NCI-H2029 (cell line): ENCODE results near the gene MAST4.

Experiments used
- DNase-seq: peaks from one replicate; lab custom pipeline; 2025; lab: John Stamatoyannopoulos, UW

The MAST4 gene

DNA sequence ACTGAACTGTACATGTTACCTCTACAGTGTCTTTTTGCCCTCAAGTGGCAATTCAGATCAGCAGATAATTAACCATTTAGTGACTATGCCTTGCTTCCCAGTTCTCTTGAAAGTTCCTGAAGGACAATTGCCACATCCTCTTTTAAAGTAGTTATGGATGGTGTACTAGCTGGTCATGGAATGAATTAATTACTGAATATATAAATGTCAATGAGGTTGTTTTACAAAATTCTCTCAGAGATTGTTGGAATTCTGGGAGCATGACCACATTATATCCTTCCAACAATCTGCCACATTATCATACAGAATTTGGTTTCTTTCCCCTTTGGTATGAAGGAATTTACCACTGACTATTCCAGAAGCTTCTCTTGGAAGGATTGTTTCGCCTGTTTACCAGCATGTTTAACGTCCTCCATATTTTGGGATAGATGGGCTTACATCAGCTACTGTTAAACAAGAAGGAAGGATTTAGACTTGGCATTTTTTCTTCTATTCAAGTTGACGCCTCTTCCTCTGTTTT is 424.0 kb downstream of the MAST4 start:
- DNase-seq, result no peak

GRCh38 chr5:67021031-67021430 is 424.8 kb downstream of the MAST4 start:
- no peak for DNase-seq

DNA sequence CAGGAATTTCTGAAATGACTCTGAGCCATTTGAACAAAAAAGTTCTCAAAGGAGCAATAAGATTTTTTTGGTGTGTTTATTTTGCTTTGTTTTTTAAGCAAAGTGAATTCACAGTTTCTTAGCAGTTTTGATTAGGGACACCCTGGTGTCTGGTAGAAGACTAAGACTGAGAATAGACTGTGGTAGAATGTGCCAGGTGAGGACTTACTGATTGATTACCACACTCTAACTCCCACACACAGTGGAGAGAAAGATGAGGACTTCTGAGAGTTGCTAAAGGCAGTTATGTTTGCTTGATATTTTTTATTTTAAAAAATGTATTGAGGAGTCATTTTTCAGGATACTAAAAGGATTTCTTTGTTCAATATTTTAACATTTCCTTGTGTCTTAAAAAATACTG is 425.3 kb downstream of the MAST4 start:
- DNase-seq, result no peak

- DNase-seq, result no peak
These were observed 425.8 kb downstream of the MAST4 start for GRCh38 chr5:67021962-67022361.

DNA sequence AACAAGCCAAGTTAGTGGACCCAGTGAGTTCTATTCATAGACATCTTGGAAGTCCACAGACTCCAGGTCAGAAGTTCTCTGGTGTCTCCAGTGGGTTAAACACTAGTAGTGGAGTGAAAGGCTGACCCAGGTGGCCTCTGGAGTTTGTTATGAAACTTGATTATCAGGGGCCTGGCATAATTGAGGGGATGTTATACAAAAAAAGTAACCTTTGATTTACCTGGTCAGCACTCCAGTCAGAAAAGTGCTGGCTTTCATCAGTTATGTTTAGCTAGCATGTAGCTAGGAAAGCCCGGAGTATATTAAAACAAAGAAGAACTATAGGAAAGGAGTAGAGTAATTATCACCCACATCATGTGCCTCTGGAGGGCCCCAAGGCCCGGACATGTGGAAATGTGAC is 429.3 kb downstream of the MAST4 start:
- DNase-seq, result no peak

DNA sequence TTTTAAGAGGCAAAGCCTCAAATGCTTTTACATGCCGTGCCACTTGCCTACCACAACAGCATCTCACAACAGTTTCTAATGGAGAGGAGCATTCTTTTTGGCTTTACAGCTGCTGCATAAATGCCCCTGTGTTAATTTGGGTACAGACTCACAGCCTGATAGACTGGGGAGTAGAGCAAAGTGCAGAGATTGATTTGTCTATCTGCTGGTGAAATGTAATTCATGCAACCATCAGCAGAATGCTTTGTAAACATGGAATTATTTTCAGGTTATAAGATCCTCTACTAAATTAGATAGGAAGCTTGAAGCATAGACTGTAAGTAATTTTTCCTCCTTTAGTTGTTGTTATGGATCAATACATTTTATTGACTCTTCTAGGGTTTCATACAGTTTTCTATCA is 430.1 kb downstream of the MAST4 start:
- DNase-seq, result no peak

- DNase-seq, result no peak
These were observed 431.0 kb downstream of the MAST4 start for GRCh38 chr5:67027171-67027570.

- DNase-seq, result no peak
These were observed 432.2 kb downstream of the MAST4 start for GRCh38 chr5:67028371-67028770.

DNA sequence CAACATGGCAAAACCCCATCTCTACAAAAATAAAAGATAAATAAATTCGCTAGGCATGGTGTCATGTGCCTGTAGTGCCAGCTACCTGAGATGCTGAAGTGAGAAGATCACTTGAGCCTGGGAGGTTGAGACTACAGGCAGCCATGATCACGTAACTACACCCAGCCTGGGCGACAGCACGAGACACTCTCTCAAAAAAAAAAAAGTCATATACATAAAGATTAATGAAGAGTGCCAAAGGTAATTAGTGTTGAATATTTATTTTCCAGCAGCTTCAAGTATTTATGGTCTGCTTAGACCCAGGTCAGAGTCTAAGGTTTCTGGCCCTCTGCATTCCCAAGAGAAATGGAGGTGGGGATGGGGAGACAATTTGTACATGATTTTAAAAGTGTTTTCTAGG is 432.7 kb downstream of the MAST4 start:
- DNase-seq, result no peak

DNA sequence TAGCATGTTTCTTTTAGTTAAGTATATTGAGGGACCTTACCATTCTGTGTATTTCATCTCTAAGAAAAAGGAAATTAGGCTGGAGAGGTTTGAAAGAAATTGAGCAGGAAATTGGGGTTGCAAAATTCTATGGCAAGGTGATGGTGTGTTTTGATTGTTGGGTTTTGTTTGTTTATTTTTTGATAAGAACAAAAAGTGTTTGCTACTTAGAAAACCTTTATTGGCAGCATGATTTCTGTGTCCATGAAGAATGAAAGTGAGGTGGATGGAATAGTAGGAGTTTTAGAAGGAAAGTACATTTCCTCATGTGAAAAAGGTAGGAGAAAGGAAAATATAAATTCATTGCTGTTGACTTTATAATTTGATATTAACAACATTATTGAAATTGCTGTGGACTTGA is 433.3 kb downstream of the MAST4 start:
- no peak for DNase-seq

DNA sequence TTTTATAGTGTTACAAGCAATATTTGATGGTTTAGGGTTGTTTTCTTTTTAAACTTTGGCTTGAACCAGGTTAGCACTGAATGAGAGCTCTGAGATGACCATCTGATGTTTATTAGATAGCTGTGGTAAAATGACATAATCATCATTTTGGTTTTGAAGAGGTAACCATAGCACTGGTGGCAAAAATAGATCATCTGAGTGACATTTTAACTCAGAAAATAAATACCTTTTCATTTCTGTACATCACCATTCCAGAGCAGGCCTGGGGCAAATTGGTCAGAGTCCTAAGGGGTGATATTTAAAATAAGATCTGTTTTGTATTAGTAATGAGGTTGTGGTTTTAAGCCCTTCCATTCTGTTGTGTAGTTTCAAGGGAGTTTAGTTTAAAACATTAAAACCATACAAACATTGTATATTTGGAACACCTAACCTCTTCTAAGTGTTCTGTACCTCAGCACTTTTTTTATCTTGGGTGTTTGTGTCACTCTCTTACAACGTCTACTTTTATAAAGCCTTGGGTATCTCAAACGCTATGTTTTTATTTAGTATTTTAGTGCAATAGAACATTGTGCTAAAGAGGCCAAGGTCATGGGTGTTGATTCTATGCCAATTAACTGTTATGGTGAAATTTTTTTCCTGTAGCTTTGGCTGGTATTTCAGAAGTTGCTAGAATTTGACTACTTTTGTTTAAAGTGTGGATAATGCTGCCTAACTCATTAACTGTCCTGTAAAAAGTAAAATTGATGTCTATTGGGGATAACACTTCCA is 434.3 kb downstream of the MAST4 start:
- no peak for DNase-seq

DNA sequence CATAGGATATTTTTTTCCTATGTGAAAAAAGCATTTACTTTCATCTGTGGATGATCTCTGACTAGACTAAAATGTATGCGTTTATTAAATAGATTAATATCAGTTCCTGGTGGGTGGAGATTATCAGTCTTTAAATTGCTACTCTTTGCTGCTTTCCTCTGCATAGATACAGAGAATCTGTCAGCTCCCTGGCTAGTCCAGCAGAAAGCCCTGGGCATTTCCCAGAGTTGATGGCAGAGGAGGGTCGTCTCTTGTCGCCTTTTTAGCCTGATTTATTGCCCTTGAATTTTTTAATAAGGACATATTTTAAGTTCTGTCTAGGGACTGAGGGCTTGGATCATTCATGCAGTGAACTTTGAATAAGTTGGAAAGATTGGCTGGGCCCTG is 434.9 kb downstream of the MAST4 start:
- no peak for DNase-seq

GRCh38 chr5:67031692-67032091 is 435.5 kb downstream of the MAST4 start:
- no peak for DNase-seq

DNA sequence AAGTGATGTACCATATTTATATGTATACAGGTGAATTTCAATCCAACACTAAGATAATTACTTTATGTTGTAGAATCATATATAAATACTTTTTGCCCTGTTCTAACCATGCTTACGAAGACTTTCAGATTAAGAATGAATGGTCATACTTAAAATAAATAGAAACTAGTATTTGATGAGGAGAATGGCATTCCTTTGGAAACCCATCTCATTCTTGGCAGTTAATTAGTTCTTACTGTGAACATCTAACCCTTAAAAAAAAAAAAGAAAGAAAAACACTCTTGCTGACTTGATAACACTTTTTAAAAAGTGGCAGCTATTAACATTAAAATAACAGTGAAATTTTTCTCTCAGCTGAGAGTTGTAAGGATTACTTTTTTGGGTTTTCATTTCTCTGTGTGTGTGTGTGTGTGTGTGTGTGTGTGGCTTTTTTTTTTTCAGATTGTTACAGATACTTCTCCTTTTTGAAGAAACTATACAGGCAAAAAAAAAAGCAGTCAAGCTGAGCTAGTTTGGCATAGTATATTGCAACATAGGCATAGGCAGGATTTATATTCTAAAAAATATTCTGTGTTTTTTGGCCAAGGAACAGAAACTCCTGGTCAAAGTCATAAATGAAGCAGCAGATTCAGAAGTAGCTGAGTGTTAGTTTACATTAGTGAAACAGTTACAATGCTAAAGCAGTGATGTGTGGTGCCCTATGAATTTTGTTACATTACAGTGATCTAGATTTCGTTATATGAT is 436.9 kb downstream of the MAST4 start:
- no peak for DNase-seq

DNA sequence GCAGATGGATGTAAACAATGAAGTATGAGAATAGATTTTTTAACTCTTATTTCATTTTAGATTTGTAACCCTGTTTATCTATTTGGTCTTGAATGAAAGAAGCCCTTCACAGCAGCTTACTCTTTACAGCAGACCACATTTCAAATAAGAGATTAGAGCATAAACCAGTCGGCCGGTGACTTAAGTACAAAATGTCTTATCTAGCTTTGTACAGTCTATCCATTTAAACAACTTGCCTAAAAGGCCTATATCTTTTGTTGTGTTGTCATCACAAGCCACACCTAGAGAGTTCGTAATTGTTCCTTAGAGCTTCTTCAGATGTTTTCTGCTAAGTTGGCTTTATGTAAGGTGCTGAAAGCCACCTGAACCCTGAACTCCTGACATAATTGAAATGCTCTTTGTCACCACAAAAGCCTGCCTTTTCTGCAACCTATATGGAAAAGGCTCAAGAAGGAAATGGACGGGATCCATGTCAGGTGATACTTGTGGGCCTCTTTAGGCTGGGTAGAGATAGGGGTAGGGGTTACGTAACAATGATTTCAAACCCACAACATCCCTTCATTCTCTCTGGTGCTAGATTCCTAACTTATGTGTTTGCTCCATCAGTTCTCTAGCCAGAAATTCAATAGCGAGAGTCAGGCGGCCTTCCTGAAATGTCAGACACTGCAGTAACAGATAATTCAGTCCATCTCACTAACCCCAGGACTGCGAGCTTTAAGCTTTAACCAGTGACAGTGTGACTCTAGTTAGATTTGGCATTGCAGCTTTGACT is 437.9 kb downstream of the MAST4 start:
- DNase-seq, result no peak

DNA sequence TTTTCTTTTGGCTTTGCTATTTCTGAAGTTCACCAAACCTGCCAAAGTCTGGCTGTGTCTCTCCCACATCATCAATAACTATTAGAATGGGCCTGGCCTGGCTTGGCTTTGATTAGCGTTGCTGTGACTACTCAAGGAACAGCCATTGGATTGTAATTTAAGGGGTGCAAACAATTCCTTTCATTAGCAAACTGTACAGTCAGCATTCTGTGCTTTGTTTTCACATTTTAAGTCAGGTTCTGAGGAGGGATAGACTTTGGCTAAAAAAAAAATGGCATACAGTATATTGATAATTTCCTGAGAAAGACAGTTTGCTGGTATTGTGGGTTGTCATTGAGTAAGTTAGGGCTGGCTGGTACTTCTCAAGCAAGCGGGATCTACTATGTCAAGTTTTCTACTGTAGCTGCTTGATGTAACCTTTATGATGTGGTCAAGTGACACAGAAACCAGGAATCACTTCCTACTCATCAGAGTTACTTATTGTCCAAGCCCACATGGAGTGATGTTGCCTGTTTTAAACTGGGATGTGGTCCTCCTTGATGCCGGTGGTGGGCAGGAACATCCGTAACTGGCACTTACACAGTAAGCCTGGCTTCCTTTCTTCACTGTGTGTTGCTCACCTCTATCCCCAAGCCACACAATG is 439.0 kb downstream of the MAST4 start:
- no peak for DNase-seq

- no peak for DNase-seq
These were observed 441.0 kb downstream of the MAST4 start for GRCh38 chr5:67037171-67037570.

DNA sequence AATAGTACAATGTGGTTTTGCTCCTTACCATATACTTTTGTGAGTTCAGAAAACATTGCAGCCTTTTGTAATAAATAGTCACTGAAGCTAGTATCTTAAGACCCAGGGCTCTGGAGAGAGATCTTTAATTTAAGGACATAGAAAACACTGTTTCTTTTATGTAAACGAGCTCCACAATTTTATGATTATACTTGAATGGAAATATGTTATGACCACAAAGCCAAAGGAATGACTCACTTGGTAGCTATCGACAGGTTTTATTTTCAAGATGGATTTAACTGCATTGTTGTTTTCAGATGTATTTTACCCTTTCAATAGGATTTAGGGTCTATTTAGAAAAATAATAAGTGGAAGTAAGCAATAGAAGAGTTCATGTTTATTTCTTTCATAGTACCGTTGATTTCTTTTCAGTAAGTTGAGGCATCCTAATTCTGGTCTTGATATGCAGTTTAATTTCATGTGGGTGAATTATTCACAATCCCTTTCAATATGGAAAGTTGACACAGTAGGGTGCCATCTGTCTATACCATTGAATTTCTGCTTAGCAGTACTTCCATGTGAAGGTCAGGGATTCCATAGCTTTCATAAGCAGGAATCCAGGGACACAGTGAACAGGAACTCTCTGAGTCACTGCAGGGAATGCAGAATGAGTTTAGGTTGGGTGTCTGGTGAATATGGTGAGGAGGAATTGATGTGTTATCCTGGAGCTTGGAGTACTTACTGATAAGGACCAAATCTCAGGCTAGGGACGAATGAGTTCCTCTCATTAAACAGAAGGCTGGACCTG is 442.8 kb downstream of the MAST4 start:
- no peak for DNase-seq

GRCh38 chr5:67042176-67043003 is 446.2 kb downstream of the MAST4 start:
- DNase-seq, result no peak

DNA sequence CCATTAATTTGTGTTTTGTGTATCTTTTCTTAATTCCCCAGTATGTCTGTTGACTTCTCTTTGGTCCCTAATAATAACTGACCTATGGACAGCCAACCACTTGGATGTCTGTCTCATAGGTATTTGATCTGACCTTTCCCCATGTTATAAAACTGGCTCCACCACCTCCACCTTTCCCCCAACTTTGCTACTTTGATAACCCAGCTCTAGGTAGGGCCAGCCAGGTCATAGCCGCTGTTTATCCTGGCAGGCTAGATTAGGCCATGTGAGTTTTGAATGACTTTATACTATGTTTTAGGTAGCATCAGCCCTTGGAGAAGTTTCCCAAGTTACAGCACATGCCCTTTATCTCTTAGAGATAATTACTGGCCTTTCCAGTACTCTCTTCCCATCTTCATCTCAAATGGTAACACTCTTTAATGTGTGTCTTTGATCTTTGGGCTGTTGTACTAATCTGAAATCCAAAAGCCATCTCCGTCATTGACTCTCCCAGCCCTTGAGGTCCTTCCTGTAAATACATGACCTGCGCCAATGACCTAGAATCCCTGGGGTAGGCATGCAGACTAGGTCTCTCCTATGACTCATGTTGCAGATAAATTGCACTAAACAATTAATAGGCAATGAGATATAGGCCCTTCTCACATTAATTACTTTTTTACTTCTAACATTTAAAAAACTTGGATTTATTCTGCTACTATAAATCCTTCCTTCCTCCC is 447.8 kb downstream of the MAST4 start:
- no peak for DNase-seq
